ENCODE measurements around the gene HPDL. TPM values are rescaled to one million over a fixed set of nuclear protein-coding genes. Genes with fewer than 3 reads are reported as not detected.

Gene HPDL
- total and polyA plus RNA-seq, 2 of the 8 experiments (the other 6 are each of a cell fraction or from before 2014, with no cell fraction given): 58.5 to 62.7 TPM

GRCh38 chr1:45348609-45348965, 21.9 kb downstream of the HPDL start (continued):
- TF ChIP-seq, protein P1, sequence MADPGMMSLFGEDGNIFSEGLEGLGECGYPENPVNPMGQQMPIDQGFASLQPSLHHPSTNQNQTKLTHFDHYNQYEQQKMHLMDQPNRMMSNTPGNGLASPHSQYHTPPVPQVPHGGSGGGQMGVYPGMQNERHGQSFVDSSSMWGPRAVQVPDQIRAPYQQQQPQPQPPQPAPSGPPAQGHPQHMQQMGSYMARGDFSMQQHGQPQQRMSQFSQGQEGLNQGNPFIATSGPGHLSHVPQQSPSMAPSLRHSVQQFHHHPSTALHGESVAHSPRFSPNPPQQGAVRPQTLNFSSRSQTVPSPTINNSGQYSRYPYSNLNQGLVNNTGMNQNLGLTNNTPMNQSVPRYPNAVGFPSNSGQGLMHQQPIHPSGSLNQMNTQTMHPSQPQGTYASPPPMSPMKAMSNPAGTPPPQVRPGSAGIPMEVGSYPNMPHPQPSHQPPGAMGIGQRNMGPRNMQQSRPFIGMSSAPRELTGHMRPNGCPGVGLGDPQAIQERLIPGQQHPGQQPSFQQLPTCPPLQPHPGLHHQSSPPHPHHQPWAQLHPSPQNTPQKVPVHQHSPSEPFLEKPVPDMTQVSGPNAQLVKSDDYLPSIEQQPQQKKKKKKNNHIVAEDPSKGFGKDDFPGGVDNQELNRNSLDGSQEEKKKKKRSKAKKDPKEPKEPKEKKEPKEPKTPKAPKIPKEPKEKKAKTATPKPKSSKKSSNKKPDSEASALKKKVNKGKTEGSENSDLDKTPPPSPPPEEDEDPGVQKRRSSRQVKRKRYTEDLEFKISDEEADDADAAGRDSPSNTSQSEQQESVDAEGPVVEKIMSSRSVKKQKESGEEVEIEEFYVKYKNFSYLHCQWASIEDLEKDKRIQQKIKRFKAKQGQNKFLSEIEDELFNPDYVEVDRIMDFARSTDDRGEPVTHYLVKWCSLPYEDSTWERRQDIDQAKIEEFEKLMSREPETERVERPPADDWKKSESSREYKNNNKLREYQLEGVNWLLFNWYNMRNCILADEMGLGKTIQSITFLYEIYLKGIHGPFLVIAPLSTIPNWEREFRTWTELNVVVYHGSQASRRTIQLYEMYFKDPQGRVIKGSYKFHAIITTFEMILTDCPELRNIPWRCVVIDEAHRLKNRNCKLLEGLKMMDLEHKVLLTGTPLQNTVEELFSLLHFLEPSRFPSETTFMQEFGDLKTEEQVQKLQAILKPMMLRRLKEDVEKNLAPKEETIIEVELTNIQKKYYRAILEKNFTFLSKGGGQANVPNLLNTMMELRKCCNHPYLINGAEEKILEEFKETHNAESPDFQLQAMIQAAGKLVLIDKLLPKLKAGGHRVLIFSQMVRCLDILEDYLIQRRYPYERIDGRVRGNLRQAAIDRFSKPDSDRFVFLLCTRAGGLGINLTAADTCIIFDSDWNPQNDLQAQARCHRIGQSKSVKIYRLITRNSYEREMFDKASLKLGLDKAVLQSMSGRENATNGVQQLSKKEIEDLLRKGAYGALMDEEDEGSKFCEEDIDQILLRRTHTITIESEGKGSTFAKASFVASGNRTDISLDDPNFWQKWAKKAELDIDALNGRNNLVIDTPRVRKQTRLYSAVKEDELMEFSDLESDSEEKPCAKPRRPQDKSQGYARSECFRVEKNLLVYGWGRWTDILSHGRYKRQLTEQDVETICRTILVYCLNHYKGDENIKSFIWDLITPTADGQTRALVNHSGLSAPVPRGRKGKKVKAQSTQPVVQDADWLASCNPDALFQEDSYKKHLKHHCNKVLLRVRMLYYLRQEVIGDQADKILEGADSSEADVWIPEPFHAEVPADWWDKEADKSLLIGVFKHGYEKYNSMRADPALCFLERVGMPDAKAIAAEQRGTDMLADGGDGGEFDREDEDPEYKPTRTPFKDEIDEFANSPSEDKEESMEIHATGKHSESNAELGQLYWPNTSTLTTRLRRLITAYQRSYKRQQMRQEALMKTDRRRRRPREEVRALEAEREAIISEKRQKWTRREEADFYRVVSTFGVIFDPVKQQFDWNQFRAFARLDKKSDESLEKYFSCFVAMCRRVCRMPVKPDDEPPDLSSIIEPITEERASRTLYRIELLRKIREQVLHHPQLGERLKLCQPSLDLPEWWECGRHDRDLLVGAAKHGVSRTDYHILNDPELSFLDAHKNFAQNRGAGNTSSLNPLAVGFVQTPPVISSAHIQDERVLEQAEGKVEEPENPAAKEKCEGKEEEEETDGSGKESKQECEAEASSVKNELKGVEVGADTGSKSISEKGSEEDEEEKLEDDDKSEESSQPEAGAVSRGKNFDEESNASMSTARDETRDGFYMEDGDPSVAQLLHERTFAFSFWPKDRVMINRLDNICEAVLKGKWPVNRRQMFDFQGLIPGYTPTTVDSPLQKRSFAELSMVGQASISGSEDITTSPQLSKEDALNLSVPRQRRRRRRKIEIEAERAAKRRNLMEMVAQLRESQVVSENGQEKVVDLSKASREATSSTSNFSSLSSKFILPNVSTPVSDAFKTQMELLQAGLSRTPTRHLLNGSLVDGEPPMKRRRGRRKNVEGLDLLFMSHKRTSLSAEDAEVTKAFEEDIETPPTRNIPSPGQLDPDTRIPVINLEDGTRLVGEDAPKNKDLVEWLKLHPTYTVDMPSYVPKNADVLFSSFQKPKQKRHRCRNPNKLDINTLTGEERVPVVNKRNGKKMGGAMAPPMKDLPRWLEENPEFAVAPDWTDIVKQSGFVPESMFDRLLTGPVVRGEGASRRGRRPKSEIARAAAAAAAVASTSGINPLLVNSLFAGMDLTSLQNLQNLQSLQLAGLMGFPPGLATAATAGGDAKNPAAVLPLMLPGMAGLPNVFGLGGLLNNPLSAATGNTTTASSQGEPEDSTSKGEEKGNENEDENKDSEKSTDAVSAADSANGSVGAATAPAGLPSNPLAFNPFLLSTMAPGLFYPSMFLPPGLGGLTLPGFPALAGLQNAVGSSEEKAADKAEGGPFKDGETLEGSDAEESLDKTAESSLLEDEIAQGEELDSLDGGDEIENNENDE (IDR thresholded peaks at IDR 0.05; ENCODE audit: insufficient replicate concordance, low read length): no peak
- TF ChIP-seq JUND (IDR thresholded peaks at IDR 0.05; ENCODE audit: low read length) (no peak), HDAC6 (IDR thresholded peaks at IDR 0.05; ENCODE audit: low read depth, low read length) (no peak), CEBPB (IDR thresholded peaks at IDR 0.05; ENCODE audit: low read depth, low read length) (no peak), EZH2 (IDR thresholded peaks at IDR 0.05; ENCODE audit: low read depth, low read length, severe bottlenecking) (no peak), HDAC2 (IDR thresholded peaks at IDR 0.05; ENCODE audit: borderline replicate concordance in 1 of 2, low read depth in 2 of 2, low read length in 2 of 2) (no peak), CBX5 (IDR thresholded peaks at IDR 0.05; ENCODE audit: low read depth, low read length) (no peak), EP300 (IDR thresholded peaks at IDR 0.05; ENCODE audit: borderline replicate concordance in 1 of 2, low read depth in 2 of 2, low read length in 2 of 2) (no peak), YY1 (IDR thresholded peaks at IDR 0.05; ENCODE audit: low read depth, low read length) (no peak)

All from H1 (cell line).